HS-5 (cell line): ENCODE measurements around the gene CENPA.
"Not testable (repeated sequence)": the region's sequence is repeated elsewhere in the genome, so short reads cannot be mapped to it uniquely, and the experiment has no call there.

Experiments used
- DNase-seq: peaks from one replicate; pipeline ENCODE4 v3.0.0-alpha.2; 2012; ENCODE audit warnings: low read depth

Gene CENPA

GRCh38 chr2:26793518-26793917 is 7.7 kb downstream of the CENPA start:
- DNase-seq = no peak

- not testable (repeated sequence) for DNase-seq
Observed at GRCh38 chr2:26795135-26795534, 9.3 kb downstream of the CENPA start.

GRCh38 chr2:26801328-26801727 is 15.5 kb downstream of the CENPA start:
- no peak for DNase-seq

GRCh38 chr2:26801796-26802195 is 15.9 kb downstream of the CENPA start:
- DNase-seq = no peak

GRCh38 chr2:26805241-26805676 is 19.4 kb downstream of the CENPA start:
- DNase-seq = peak; percentile 69

- no peak for DNase-seq
Observed at GRCh38 chr2:26807788-26808460, 22.1 kb downstream of the CENPA start.

- no peak for DNase-seq
Observed at GRCh38 chr2:26809211-26809610, 23.4 kb downstream of the CENPA start.

GRCh38 chr2:26809876-26810577 is 24.2 kb downstream of the CENPA start:
- DNase-seq = no peak

- DNase-seq = no peak
Observed at GRCh38 chr2:26811261-26811660, 25.4 kb downstream of the CENPA start.

- no peak for DNase-seq
Observed at GRCh38 chr2:26811791-26812694, 26.2 kb downstream of the CENPA start.

- no peak for DNase-seq
Observed at GRCh38 chr2:26812731-26813130, 26.9 kb downstream of the CENPA start.

GRCh38 chr2:26814072-26814765 is 28.4 kb downstream of the CENPA start:
- DNase-seq = not testable (repeated sequence)

GRCh38 chr2:26816893-26817292 is 31.0 kb downstream of the CENPA start:
- no peak for DNase-seq

GRCh38 chr2:26818255-26818654 is 32.4 kb downstream of the CENPA start:
- no peak for DNase-seq

- no peak for DNase-seq
Observed at GRCh38 chr2:26818972-26819371, 33.1 kb downstream of the CENPA start.

- no peak for DNase-seq
Observed at GRCh38 chr2:26820932-26821331, 35.1 kb downstream of the CENPA start.

- no peak for DNase-seq
Observed at GRCh38 chr2:26822877-26823276, 37.0 kb downstream of the CENPA start.

GRCh38 chr2:26838121-26838906 is 52.5 kb downstream of the CENPA start:
- no peak for DNase-seq

GRCh38 chr2:26840937-26841610 is 55.2 kb downstream of the CENPA start:
- no peak for DNase-seq

GRCh38 chr2:26843041-26843440 is 57.2 kb downstream of the CENPA start:
- DNase-seq = no peak
